Peyer's patch (tissue), 4 donors: ENCODE results near the gene EXOC3L2.

Experiments used
- POLR2A ChIP-seq, 2 donors: fragments of 450-650 bp; IDR thresholded peaks; one replicate each; pipeline ENCODE4 v1.5.1; 2017; ENCODE audit warnings: antibody characterized with exemption in 2 of 2, mild to moderate bottlenecking in 2 of 2, moderate library complexity in 2 of 2
- TF ChIP-seq, protein P1 (sequence below), 6 experiments: fragments of 450-650 bp in 4 of 6; fragments of 200-600 bp in 2 of 6; sonication (generic) in 1 of 6; IDR thresholded peaks; one replicate each; pipeline ENCODE4 v1.5.1; 2017 to 2019; ENCODE audit warnings: antibody characterized with exemption in 6 of 6, mild to moderate bottlenecking in 3 of 6, moderate library complexity in 1 of 6

DNA sequence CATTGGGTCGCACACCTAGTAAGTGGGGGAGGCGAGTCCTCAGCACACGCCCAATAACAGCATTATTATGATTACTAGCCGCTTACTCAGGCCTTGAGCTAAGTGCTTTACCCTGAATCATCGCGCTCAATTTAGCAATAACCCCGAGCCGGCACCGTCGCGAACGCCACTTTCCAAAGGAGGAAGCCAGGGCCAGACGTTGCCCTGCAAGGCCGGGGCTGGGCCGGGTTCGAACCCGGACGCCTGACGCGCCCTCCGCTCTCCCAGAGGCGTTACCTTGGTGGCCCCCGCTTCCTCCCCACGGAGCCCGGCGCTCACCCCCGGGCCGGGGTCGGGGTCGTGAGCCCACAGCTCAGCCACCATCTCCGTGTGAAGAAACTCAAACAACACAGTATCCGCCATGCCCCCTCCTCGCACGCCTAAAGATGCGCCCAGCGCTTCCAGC is 67.4 kb downstream of the EXOC3L2 start, which contains the start of gene TRAPPC6A:
- TF ChIP-seq, protein P1, sequence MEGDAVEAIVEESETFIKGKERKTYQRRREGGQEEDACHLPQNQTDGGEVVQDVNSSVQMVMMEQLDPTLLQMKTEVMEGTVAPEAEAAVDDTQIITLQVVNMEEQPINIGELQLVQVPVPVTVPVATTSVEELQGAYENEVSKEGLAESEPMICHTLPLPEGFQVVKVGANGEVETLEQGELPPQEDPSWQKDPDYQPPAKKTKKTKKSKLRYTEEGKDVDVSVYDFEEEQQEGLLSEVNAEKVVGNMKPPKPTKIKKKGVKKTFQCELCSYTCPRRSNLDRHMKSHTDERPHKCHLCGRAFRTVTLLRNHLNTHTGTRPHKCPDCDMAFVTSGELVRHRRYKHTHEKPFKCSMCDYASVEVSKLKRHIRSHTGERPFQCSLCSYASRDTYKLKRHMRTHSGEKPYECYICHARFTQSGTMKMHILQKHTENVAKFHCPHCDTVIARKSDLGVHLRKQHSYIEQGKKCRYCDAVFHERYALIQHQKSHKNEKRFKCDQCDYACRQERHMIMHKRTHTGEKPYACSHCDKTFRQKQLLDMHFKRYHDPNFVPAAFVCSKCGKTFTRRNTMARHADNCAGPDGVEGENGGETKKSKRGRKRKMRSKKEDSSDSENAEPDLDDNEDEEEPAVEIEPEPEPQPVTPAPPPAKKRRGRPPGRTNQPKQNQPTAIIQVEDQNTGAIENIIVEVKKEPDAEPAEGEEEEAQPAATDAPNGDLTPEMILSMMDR (IDR thresholded peaks at IDR 0.05): no peak
- peak; percentile 31 to 57 for TF ChIP-seq POLR2A (IDR thresholded peaks at IDR 0.05)
